GM19468 (cell line): ENCODE measurements around the gene CHST5.
"Not testable (repeated sequence)": the region's sequence is repeated elsewhere in the genome, so short reads cannot be mapped to it uniquely, and the experiment has no call there.

Source experiments
- ATAC-seq: cut with Tn5 transposase; IDR thresholded peaks from one replicate; pipeline ENCODE4 v1.9.1; 2021; ENCODE audit warnings: mild to moderate bottlenecking, moderate library complexity, moderate number of reproducible peaks; ENCODE audit not compliant: unreplicated experiment; ENCODE audit errors: extremely low read depth

CHST5 gene

DNA sequence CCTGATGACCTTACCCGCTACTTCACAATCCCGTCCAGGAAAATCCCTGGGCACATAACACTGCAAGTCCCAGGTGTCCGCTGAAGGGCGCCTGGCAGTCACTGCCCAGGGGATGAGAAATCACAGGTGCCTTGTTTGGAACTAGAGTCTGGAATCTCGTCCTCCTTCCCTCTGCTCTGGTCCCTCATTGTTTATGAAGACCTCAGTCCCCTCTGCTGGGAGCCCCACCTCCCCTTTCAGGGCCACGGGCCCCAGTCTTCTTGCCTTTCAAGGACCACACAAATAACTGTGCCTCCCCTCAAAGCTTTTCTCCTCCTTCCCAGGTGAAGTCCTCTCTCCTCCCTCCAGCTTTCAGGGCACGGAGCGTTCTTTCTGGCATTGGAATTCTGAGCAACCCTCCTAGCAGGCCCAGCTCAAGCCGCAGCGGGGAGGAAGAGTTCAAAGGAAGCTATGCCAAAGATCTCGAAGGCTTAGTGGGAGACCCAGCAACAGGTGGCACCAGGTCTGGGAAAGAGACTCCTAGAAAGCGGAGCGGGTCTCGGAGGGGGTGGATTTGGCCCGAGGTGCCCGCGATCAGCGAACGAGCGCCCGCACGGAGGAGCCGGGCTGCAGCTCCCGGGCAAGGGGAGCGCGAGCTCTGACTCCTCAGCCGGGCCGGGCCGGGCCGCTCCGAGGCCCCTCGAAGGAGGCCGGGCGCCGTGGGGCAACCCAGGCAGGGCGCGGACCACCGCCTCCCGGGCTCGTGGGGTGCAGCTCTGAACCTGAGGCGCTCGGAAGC lies 19.5 kb downstream of the CHST5 start:
- not testable (repeated sequence) for ATAC-seq

DNA sequence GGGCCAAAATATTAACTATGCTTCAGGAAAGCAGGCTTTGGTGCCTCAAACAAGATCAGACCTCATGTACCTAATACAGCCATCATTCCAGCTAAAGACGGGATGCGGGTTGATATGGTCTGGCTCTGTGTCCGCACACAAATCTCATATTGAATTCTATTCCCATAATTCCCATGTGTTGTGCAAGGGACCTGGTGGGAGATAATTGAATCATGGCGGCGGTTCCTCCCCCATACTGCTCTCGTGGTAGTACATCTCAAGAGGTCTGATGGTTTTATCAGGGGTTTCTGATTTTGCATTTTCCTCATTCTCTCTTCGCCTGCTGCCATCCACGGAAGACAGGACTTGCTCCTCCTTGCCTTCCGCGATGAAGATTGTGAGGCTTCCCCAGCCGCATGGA lies 21.6 kb downstream of the CHST5 start:
- ATAC-seq = no peak

DNA sequence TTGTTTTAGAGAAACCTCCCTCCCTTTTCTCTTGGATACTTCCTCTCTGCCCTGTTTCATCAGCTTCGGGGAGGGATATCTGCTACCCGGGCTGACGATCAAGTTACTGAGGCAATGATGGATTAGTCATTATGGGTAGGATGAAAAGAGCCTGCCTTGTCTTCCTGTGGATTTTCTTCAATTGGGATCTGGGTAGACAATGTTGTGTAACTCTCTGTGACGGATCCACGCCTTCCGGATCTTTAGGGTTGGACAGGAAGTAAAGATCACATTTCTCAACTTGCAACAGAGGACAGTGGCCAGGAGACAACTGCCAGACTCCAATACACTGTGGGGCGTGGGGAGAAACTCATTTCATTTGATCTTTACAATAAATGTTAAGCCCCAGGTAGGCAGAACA lies 29.3 kb downstream of the CHST5 start:
- no peak for ATAC-seq

DNA sequence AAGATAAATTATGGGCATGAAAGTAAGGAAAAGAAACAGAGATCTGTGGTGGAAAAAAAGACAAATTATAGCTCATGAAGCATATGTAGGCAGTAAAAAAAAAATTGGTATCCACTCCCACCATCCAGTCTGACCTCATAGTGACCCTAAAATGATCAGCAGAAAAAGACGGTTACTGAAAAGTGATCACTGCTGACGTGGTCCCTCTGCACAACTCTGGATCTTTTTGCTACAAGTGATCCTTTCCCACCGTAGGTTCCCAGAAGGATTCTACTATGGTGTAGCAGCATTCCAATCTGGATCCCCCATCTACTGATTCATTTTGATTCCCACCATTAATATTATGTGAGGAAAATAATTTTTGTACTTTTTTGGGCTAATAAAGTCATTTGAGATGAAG lies 29.8 kb downstream of the CHST5 start:
- ATAC-seq = no peak

GRCh38 chr16:75503801-75504200 lies 32.1 kb downstream of the CHST5 start:
- no peak for ATAC-seq

- no peak for ATAC-seq
These were observed 32.8 kb downstream of the CHST5 start for GRCh38 chr16:75502916-75503605.

DNA sequence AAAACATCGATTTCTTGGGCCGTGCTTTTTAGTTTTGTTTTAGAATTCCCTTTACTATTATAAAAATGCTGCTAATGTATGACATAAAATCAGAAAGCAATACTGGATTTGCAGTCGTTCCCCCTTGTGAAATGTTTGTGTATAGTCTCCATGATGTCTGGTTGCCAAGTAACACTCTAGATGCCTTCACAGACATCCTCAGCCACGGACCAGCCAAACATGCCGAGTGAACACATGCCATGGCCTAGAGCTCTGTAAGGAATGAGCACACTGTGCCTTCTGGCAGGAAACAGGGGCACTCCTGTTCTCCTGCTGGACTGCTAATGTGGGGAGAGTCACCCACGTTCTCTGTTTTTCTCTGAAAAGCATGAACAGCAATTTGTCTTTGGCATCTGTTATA lies 34.1 kb downstream of the CHST5 start:
- not testable (repeated sequence) for ATAC-seq

DNA sequence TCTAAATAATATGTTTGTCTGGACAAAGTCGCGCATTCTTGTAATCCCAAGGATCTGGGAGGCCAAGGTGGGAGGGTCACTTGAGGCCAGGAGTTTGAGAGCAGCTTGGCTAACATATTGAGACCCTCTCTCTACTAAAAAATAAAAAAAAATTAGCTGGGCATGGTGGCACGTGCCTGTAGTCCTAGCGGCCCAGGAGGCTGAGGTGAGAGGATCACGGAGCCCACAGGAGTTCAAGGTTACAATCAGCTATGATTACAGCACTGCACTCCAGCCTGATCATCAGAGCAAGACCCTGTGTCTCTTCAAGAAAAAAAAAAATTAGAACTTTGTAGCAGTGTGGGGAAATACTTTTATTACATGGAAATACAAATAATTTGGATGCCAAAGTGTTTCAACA lies 34.5 kb downstream of the CHST5 start:
- ATAC-seq = no peak

DNA sequence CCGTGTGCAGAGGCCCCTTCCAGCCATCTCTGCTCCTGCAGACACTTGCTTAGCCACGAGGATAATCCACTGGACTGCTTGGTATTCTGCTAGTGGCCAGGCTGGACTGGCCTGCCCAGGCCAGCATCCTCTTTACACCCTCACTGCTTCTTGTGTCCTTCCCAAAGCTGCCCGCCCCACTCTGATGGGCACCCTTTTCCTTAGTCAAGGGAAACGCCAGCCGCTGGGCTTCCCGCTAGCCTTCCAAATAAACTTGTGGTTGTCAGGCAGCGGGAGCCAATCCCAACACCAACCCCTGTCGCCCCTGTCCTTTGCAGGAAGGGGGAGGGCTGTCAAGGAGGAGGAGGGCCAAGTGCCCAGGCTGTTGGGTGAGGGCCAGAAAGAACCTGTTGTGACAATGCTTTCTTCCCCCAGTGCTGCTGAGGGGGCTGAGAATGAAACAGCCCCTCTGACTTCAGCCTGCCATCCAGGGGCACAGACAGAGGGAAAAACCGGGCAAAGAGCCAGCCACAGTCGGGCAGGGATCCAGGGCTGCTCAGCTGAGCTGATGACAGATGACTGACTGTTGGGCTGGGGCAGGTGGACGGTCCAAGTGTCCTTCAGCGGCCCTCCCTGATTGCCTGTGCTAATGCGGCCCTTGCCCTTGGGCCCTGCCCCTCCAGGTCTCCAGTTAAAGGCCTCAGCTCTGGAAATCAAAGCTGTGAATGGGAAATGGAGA lies 37.1 kb downstream of the CHST5 start:
- ATAC-seq = not testable (repeated sequence)

- ATAC-seq = no peak
These were observed 38.4 kb downstream of the CHST5 start for GRCh38 chr16:75497558-75497957.

DNA sequence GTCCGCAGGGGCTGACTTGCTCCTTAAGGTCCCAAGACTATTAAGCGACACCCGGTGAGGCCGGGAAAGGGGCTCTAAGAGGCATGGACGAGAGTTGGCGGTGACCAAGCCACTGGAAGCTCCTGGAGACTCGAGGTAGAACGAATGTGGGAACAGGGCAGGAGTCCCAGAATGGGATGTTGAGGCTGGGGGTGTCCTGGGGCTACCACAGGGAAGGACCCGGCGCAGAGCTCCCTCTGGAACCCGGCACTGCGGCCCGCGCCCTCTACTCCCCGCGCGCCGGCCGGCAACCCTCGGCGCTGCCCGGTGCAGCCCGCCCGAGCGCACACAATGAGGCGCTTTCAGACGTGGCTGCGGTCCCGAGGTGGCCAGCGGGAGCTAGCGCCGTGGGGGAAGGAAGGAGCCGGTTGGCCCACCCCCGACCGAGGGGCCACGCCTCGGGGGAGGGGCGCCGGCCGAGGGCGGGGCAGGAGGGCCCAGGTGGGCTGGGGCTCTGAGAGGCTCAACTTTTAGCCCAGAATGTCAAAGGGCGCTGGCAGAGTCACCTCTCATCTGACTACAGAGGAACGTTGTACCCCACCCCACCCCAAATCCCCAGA lies 40.7 kb downstream of the CHST5 start, which contains the start of gene CHST6:
TSS of gene CHST6 (minus strand) at position 366 of the 599 bp plus-strand sequence. CDS start 15,613 bp downstream, outside the sequence.
- no peak for ATAC-seq

DNA sequence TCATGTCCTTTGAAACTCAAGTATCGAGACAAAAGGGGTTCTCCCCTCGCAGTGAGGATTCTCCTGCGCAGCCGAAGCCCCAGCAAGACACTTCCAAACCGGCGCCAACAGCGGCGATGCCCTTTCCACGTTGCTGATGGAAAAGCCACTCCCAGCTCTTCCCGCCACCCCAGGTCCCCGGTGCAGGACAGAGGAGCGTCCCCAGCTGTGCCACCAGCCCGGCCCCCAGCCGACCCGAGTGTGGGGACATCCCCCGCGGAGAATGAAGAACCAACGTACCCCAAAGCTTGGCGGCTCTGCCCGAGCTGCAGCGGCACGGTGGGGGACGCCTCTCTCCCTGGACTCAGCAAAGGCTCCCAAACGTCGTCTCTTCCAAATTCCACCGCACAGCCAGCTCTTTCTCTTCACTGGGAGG lies 41.2 kb downstream of the CHST5 start:
- ATAC-seq = no peak

GRCh38 chr16:75494184-75494583 lies 41.7 kb downstream of the CHST5 start:
- ATAC-seq = no peak

DNA sequence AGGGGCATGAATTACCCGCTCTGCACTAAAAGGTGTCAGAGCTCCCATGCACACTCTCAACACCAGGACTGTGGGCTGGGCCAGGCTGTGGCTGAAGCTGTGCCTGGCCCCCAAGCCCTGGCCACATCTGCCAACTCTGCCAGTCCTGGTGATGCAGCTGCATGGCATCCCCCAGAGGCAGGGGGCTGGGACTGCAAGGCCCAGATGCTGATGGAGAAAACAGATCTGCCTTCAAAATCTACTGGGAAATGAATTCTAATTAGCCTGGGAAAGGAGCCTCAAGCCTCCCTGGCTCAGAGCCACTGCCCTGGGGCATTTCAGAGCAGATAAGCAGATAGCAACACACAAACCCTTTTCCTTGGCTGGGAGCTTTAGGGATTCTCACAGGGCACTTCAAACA lies 44.0 kb downstream of the CHST5 start:
- ATAC-seq = no peak

DNA sequence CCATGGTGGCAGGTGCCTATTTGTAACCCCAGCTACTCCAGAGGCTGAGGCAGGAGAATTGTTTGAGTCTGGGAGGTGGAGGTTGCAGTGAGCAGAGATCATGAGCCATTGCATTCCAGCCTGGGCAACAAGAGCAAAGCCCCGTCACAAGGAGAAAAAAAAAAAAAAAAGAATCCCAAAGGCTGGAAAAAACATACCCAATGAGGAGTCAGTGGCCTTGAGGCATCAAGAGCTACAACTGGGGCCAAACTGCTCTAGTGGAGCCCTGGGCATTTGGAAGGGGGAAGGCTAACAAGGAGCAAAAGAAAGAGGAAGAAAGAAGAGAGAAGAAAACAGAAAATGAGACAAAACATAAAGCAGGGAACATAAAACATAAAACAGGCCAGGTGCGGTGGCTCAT lies 47.6 kb downstream of the CHST5 start:
- ATAC-seq = no peak

- no peak for ATAC-seq
These were observed 49.1 kb downstream of the CHST5 start for GRCh38 chr16:75486676-75487313.

DNA sequence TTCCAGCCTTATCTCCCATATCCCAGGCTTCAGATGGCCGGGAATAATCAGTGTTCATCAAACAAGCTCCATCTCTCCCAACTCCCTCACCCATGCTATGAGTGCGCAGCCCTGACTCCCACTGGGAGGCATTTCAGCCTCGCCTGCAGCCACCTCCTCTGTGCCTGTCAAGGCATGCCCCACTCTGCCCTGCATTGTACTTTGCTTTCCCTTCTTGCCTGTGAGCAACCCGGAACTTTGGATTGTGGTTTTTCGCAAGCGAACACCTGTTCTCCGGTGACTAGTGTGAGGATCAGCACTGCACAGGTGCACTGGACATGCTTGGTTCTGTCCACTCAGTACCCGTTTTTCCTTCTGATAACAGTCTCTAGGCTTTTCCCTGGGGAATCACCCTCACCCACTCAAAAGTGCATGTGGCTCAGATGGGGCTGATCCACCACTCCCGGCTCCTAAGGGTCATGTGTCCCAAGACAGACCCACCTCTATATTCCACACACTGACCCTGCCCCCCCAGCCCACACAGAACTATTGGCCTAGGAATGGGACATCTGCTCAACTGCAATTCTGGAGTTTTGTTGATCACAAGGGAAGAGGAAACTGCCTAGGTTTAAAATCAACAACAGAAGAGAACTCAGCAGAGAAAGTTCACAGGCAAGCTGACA lies 49.8 kb downstream of the CHST5 start:
- no peak for ATAC-seq

- ATAC-seq = no peak
These were observed 50.5 kb downstream of the CHST5 start for GRCh38 chr16:75485230-75486013.

- no peak for ATAC-seq
These were observed 52.7 kb downstream of the CHST5 start for GRCh38 chr16:75483222-75483621.
